Measurements from ENCODE around the gene UBE2S. TPM values are rescaled to one million over a fixed set of nuclear protein-coding genes. Genes with fewer than 3 reads are reported as not detected.

The UBE2S gene
- total RNA-seq, 1 experiment from 2014 or later, result 587 TPM

DNA sequence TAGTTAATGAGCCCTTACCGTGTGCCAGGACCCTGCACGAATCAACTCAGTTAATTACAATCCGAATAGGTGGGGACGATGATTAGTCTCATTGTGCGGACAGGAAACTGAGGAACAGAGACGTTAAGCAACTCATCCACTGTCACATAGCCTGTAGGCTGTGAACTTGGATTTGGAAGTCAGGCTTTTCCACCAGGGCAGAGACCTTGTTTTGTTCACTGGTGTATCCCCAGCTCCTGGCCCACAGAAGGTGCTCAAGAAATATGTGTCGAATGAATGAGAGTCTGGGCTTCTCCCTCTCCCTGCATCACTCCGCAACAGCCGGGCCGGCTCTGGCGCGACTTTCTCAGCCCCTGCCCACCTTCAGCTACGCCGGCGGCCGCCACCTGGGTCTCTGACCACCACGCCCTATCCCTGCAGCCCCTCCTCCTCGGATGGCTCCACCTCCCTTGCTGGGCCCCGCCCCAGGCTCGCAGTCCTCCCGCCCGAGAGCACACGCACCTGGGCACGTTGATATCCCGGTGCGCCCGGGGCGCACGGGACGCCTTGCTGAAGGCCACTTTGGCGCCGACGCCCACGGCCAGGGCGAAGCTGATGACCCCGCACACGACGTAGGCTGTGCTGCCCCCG, 34.2 kb upstream of the UBE2S start:
- no peak overlapping the region for H3K4me3 ChIP-seq (ENCODE audit: low read depth, low read length, poor library complexity, severe bottlenecking)

GRCh38 chr19:55441319-55441691, 33.7 kb upstream of the UBE2S start:
- H3K36me3 ChIP-seq (ENCODE audit: insufficient read depth, low read length, poor library complexity, severe bottlenecking), result no peaks in the 10 kb centered on the region
- TF ChIP-seq, protein P1, sequence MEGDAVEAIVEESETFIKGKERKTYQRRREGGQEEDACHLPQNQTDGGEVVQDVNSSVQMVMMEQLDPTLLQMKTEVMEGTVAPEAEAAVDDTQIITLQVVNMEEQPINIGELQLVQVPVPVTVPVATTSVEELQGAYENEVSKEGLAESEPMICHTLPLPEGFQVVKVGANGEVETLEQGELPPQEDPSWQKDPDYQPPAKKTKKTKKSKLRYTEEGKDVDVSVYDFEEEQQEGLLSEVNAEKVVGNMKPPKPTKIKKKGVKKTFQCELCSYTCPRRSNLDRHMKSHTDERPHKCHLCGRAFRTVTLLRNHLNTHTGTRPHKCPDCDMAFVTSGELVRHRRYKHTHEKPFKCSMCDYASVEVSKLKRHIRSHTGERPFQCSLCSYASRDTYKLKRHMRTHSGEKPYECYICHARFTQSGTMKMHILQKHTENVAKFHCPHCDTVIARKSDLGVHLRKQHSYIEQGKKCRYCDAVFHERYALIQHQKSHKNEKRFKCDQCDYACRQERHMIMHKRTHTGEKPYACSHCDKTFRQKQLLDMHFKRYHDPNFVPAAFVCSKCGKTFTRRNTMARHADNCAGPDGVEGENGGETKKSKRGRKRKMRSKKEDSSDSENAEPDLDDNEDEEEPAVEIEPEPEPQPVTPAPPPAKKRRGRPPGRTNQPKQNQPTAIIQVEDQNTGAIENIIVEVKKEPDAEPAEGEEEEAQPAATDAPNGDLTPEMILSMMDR (conservative IDR thresholded peaks at IDR 0.05; ENCODE audit: low read depth, low read length), result no peak
- TF ChIP-seq EZH2 (IDR thresholded peaks at IDR 0.05; ENCODE audit: borderline replicate concordance, low read depth, low read length, poor library complexity, severe bottlenecking), result no peak
- no peaks in the 10 kb centered on the region for H3K9me3 ChIP-seq (ENCODE audit: low read depth, low read length, poor library complexity, severe bottlenecking)
- BruUV-seq (replicated peaks), result no TSS peak
- no peak for DNase-seq (ENCODE audit: low spot score)
- no peak overlapping the region for H3K27ac ChIP-seq (ENCODE audit: low read depth, low read length, poor library complexity, severe bottlenecking)
- H3K27me3 ChIP-seq (replicated peaks; ENCODE audit: insufficient read depth, low read depth, low read length, poor library complexity), result peaks cover 49% of the 10 kb centered on the region
- CTCF ChIA-PET, result no interaction called here
- peaks cover 20% of the 10 kb centered on the region for H3K4me1 ChIP-seq (ENCODE audit: insufficient read depth, low read length, poor library complexity, severe bottlenecking)
- no peak overlapping the region for H3K4me3 ChIP-seq (ENCODE audit: low read depth, low read length, poor library complexity, severe bottlenecking)
- intact Hi-C loops (cut with micrococcal nuclease; ENCODE audit: unreplicated experiment), result no loop called here
- POLR2A ChIA-PET (ENCODE audit: low non-redundant PET), result no interaction called here

More for the DNA sequence above, 34.2 kb upstream of the UBE2S start:
- ChIA-PET POLR2A (ENCODE audit: low non-redundant PET) (no interaction called here), CTCF (interaction anchor here (0.5 kb wide), 1 partner anchor 189 kb away, joined by 4 read pairs; no protein-coding TSS in a partner anchor)
- Histone ChIP-seq H3K27ac (ENCODE audit: low read depth, low read length, poor library complexity, severe bottlenecking) (no peak overlapping the region), H3K9me3 (ENCODE audit: low read depth, low read length, poor library complexity, severe bottlenecking) (no peaks in the 10 kb centered on the region), H3K4me1 (ENCODE audit: insufficient read depth, low read length, poor library complexity, severe bottlenecking) (peaks cover 20% of the 10 kb centered on the region), H3K36me3 (ENCODE audit: insufficient read depth, low read length, poor library complexity, severe bottlenecking) (no peaks in the 10 kb centered on the region), H3K27me3 (replicated peaks; ENCODE audit: insufficient read depth, low read depth, low read length, poor library complexity) (peaks cover 51% of the 10 kb centered on the region)
- TF ChIP-seq, protein P1 (conservative IDR thresholded peaks at IDR 0.05; ENCODE audit: low read depth, low read length), result no peak
- peak; percentile 63 for TF ChIP-seq EZH2 (IDR thresholded peaks at IDR 0.05; ENCODE audit: borderline replicate concordance, low read depth, low read length, poor library complexity, severe bottlenecking)
- no TSS peak for BruUV-seq (replicated peaks)
- intact Hi-C loops (cut with micrococcal nuclease; ENCODE audit: unreplicated experiment), result no loop called here
- no peak for DNase-seq (ENCODE audit: low spot score)

GRCh38 chr19:55440411-55441105, 33.0 kb upstream of the UBE2S start:
- no peak for DNase-seq (ENCODE audit: low spot score)
- no peaks in the 10 kb centered on the region for H3K36me3 ChIP-seq (ENCODE audit: insufficient read depth, low read length, poor library complexity, severe bottlenecking)
- TF ChIP-seq, protein P1 (conservative IDR thresholded peaks at IDR 0.05; ENCODE audit: low read depth, low read length), result no peak
- no peak for TF ChIP-seq EZH2 (IDR thresholded peaks at IDR 0.05; ENCODE audit: borderline replicate concordance, low read depth, low read length, poor library complexity, severe bottlenecking)
- CTCF ChIA-PET, result no interaction called here
- peaks cover 20% of the 10 kb centered on the region for H3K4me1 ChIP-seq (ENCODE audit: insufficient read depth, low read length, poor library complexity, severe bottlenecking)
- POLR2A ChIA-PET (ENCODE audit: low non-redundant PET), result no interaction called here
- peak overlapping the region; percentile 20 for H3K4me3 ChIP-seq (ENCODE audit: low read depth, low read length, poor library complexity, severe bottlenecking)
- H3K9me3 ChIP-seq (ENCODE audit: low read depth, low read length, poor library complexity, severe bottlenecking), result no peaks in the 10 kb centered on the region
- intact Hi-C loops (cut with micrococcal nuclease; ENCODE audit: unreplicated experiment), result no loop called here
- H3K27me3 ChIP-seq (replicated peaks; ENCODE audit: insufficient read depth, low read depth, low read length, poor library complexity), result peaks cover 45% of the 10 kb centered on the region
- no peak overlapping the region for H3K27ac ChIP-seq (ENCODE audit: low read depth, low read length, poor library complexity, severe bottlenecking)
- BruUV-seq (replicated peaks), result no TSS peak

All from A673 (cell line).